Measurements from ENCODE around the gene PEX3.

Gene PEX3

GRCh38 chr6:143539106-143539505 lies 88.5 kb downstream of the PEX3 start:
- no peak for DNase-seq (ENCODE audit: low read depth)

DNA sequence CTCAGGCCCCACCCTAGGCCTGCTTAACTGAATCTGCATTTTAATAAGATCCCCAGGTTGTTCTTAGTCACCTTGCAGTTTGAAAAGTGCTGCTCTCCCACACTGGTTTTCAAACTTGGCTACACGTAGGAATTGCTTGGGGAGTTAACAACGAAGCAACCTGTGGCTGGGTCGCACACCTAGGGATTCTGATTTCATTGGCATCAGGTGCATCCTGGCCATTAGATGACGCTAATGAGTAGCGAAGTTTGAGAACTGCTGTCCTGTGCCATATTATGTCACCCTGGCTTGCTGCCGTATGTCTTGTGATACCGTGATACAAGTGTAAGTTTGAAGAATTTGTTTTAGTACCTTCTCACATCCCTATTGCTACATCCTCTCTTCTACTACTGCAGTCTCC lies 89.1 kb downstream of the PEX3 start:
- no peak for DNase-seq (ENCODE audit: low read depth)

- DNase-seq (ENCODE audit: low read depth) = no peak
These were observed 89.6 kb downstream of the PEX3 start for GRCh38 chr6:143540192-143540591.
